Thyroid gland (tissue), 4 donors: ENCODE results near the gene SUSD2. TPM values are rescaled to one million over a fixed set of nuclear protein-coding genes. Genes with fewer than 3 reads are reported as not detected.

ENCODE experiments used
- DNase-seq, 2 donors: peaks; one replicate each; pipeline ENCODE4 v3.0.0-alpha.2; 2019
- H3K27ac ChIP-seq, 3 donors: fragments of 200-600 bp; sonication (generic); 1 replicate in 2 of 3; 2 replicates in 1 of 3; pipeline ENCODE4 v1.5.1; 2016 to 2019; ENCODE audit warnings: mild to moderate bottlenecking in 1 of 3, moderate library complexity in 1 of 3
- H3K27me3 ChIP-seq: fragments of 200-600 bp; sonication (generic); one replicate; pipeline ENCODE4 v1.5.1; 2019
- H3K36me3 ChIP-seq, 2 donors: fragments of 200-600 bp; sonication (generic); one replicate each; pipeline ENCODE4 v1.5.1; 2016 to 2019
- H3K4me1 ChIP-seq, 2 donors: fragments of 200-600 bp; sonication (generic); one replicate each; pipeline ENCODE4 v1.5.1; 2017 to 2019
- H3K4me3 ChIP-seq, 3 donors: fragments of 200-600 bp; sonication (generic); replicated peaks in 1 of 3; 1 replicate in 2 of 3; 2 replicates in 1 of 3; pipeline ENCODE4 v1.5.1; 2016; ENCODE audit warnings: mild to moderate bottlenecking in 1 of 3
- H3K9me3 ChIP-seq: fragments of 200-600 bp; sonication (generic); one replicate; pipeline ENCODE4 v1.5.1; 2017
- POLR2A ChIP-seq, 2 donors: fragments of 450-650 bp; IDR thresholded peaks; one replicate each; pipeline ENCODE4 v1.6.1; 2017; ENCODE audit warnings: antibody characterized with exemption in 2 of 2, mild to moderate bottlenecking in 2 of 2, moderate library complexity in 1 of 2
- WGBS, 2 donors: methylation state at CpG; one replicate each; pipeline ENCODE4 v1.1.5; 2017; 5-methylcytosine and 5-hydroxymethylcytosine counted together
- intact Hi-C: fragments of 100-400 bp; cut with DNase I; formaldehyde crosslinking; loops from one replicate; pipeline ENCODE4 v1.15.1; 2023
- total RNA-seq, 4 donors: library from RNA; depleted of rRNA; stranded (reverse); fragments of >200 nt; gene quantifications; one replicate each; pipeline ENCODE4 v1.2.3, GENCODE V29; 2016
- TF ChIP-seq, protein P1 (sequence below), 6 experiments: fragments of 200-600 bp in 3 of 6; fragments of 450-650 bp in 3 of 6; sonication (generic) in 3 of 6; IDR thresholded peaks; one replicate each; pipeline ENCODE4 v1.5.1; 2016 to 2019; ENCODE audit warnings: antibody characterized with exemption in 6 of 6, mild to moderate bottlenecking in 2 of 6, inconsistent platforms in 1 of 6, moderate library complexity in 1 of 6

SUSD2 gene
- total RNA-seq, 4 donors from 2014 or later, result 9.5 to 22.5 (median 15.1) TPM

DNA sequence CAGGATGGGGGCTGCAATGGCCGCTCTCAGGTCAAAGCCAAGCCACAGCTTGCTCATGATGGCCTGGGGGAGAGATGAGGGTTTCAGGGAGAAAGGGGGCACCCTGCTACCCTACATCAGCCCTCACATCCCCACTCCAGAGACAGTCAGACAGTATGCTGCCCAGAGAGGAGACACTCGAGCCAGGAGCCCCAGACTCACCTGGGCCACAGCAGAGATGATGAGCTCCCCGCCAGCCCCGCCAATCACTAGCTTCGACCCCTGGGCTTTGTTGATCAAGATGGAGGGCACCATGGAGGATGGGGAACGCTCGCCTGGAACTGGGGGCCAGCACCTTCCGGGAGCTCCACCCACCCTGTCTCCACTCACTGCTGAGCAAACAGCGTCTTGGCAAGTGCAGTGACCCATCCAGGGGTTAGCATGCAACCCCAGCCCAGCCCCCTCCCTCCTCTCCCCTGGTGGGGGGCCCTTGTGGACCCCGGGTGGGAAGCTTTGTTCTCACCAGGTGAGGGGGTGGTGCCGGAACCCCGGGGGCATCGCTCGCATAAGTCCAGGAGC lies 43.8 kb downstream of the SUSD2 start:
- WGBS, 2 donors, result 90 to 91% methylated on average over 10 to 14 of the region's 14 CpGs
- intact Hi-C loops, result no loop called here
- no peak for DNase-seq

DNA sequence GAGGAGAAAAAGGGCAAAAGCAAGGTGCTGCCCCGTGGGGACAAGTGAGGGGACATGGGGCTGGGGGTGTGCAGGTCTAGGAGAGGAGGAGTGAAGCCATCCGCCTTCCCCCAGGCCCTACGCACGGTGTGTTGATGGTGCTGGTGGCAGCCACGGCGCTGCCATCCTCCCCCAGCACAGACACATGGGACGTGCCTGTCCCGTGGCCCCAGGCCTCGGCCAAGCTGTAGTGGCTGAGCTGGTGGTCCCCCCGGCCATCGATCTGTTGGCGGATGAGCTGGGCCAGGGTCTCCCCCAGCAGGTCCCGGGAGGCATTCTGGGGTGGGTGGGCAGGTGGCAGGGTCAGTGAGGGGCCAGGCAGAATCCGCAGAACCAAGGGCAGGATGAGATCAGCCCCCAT lies 44.7 kb downstream of the SUSD2 start:
- intact Hi-C loops, result no loop called here
- Histone ChIP-seq H3K27ac (no peak overlapping the region), H3K9me3 (no peaks in the 10 kb centered on the region), H3K27me3 (no peaks in the 10 kb centered on the region), H3K4me3 (no peak overlapping the region), H3K4me1 (peaks cover 0 to 4% of the 10 kb centered on the region in 2 donors), H3K36me3 (peaks cover 19 to 22% of the 10 kb centered on the region in 2 donors)
- no peak for DNase-seq
- WGBS, 2 donors, result 90 to 95% methylated on average over 10 to 13 of the region's 14 CpGs
- no peak for TF ChIP-seq POLR2A (IDR thresholded peaks at IDR 0.05)
- TF ChIP-seq, protein P1, sequence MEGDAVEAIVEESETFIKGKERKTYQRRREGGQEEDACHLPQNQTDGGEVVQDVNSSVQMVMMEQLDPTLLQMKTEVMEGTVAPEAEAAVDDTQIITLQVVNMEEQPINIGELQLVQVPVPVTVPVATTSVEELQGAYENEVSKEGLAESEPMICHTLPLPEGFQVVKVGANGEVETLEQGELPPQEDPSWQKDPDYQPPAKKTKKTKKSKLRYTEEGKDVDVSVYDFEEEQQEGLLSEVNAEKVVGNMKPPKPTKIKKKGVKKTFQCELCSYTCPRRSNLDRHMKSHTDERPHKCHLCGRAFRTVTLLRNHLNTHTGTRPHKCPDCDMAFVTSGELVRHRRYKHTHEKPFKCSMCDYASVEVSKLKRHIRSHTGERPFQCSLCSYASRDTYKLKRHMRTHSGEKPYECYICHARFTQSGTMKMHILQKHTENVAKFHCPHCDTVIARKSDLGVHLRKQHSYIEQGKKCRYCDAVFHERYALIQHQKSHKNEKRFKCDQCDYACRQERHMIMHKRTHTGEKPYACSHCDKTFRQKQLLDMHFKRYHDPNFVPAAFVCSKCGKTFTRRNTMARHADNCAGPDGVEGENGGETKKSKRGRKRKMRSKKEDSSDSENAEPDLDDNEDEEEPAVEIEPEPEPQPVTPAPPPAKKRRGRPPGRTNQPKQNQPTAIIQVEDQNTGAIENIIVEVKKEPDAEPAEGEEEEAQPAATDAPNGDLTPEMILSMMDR (IDR thresholded peaks at IDR 0.05), result no peak

More for the DNA sequence above, 43.8 kb downstream of the SUSD2 start:
- no peak overlapping the region for H3K27ac ChIP-seq
- TF ChIP-seq POLR2A (IDR thresholded peaks at IDR 0.05), result no peak
- TF ChIP-seq, protein P1 (IDR thresholded peaks at IDR 0.05), result no peak
- H3K36me3 ChIP-seq, result peaks cover 22 to 23% of the 10 kb centered on the region in 2 donors
- H3K4me3 ChIP-seq, result no peak overlapping the region
- H3K9me3 ChIP-seq, result no peaks in the 10 kb centered on the region
- H3K4me1 ChIP-seq, result no peaks in the 10 kb centered on the region
- H3K27me3 ChIP-seq, result no peaks in the 10 kb centered on the region

DNA sequence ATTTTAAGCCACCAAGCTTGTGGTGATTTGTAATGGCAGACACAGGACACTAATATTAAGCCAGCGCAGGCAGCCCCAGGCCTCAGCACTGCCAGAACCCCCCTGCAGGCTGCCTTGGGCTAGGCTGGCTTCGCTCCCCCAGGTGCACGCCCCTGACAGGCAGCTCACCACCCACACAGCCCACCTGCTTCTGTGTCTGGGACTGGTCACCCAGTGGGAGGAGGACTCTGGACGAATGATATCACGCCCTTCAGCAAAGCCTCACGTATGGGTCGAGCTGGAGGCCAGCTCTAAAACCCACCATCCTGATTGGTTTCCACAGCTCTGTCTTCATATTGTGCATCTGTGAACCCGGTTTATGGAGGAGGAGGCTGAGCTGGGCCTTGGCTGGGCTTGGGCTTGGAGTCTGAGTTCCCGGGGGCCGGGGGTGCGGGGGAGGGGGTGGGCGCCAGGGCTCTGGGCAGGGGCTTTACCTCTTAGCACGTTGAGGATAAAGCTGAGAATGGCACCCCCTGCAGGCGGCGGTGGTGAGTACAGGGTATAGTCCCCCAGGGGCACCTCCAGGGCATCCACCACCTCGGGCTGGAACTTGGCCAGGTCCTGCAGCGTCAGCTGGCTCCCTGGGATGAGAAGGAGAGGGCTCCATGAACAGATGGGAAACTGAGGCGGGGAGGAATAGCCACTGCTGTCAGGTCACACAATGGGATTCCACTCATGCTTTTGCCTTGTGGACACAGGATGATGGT lies 49.8 kb downstream of the SUSD2 start:
- DNase-seq, result peak; percentile 30 to 36

DNA sequence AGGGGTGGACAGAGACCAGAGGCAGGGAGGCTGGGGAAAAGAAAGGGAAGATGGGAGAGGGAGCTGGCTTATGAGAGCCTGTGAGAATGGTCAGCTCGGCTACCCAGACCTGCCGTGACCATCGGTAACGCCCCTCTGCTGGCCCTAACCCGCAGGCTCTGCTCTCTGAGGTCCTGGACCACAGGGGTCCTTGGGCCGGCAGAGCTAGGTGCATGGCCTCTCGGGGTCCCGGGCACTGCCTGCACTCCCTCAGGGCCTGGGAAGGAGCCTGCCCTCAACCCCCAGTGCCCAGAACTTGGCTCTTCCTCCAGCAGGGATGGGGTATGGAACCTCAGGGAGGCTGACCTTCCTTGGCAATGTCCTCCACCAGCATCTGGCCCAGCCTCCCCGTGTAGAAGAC lies 50.4 kb downstream of the SUSD2 start:
- DNase-seq, result no peak
- no peaks in the 10 kb centered on the region for H3K9me3 ChIP-seq
- no peak for TF ChIP-seq POLR2A (IDR thresholded peaks at IDR 0.05)
- TF ChIP-seq, protein P1 (IDR thresholded peaks at IDR 0.05), result no peak
- H3K4me3 ChIP-seq, result no peak overlapping the region
- 89 to 95% methylated on average over 4 to 6 of the region's 9 CpGs for WGBS, 2 donors
- H3K4me1 ChIP-seq, result peaks cover 10 to 28% of the 10 kb centered on the region in 2 donors
- intact Hi-C loops, result no loop called here
- H3K27me3 ChIP-seq, result no peaks in the 10 kb centered on the region
- no peak overlapping the region for H3K27ac ChIP-seq
- no peaks in the 10 kb centered on the region for H3K36me3 ChIP-seq

More for the DNA sequence above, 49.8 kb downstream of the SUSD2 start:
- Histone ChIP-seq H3K4me1 (peaks cover 10 to 28% of the 10 kb centered on the region in 2 donors), H3K4me3 (no peak overlapping the region), H3K36me3 (peaks cover 5 to 6% of the 10 kb centered on the region in 2 donors), H3K27ac (no peak overlapping the region), H3K27me3 (no peaks in the 10 kb centered on the region), H3K9me3 (no peaks in the 10 kb centered on the region)
- TF ChIP-seq POLR2A (IDR thresholded peaks at IDR 0.05), result no peak
- TF ChIP-seq, protein P1 (IDR thresholded peaks at IDR 0.05), result peak in 1 of 6 experiments; percentile 23
- intact Hi-C loops, result no loop called here
- 60 to 75% methylated on average over 10 to 18 of the region's 18 CpGs for WGBS, 2 donors

DNA sequence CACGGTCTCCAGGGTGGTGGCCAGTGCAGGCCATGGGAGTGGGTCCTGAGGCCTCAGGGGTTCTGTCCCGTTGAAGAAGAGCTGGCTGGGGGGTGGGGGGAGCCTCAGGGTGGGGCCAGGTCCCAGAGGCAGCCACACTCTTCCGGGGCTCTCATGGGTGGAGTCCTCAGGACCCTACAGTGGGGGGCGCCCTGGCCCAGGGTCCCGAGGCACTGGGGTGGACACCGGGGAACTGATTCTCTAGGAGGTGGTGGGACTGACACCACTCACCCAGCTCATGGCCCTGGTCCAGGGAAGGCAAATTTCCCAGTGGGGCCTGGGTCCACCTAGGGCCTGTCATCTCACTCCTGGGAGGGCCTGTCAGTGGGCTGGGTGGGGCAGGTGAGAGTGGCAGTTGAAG lies 50.8 kb downstream of the SUSD2 start:
- intact Hi-C loops, result no loop called here
- Histone ChIP-seq H3K4me3 (no peak overlapping the region), H3K4me1 (peaks cover 10 to 28% of the 10 kb centered on the region in 2 donors), H3K9me3 (no peaks in the 10 kb centered on the region), H3K27ac (no peak overlapping the region), H3K27me3 (no peaks in the 10 kb centered on the region), H3K36me3 (no peaks in the 10 kb centered on the region)
- no peak for DNase-seq
- TF ChIP-seq, protein P1 (IDR thresholded peaks at IDR 0.05), result no peak
- no peak for TF ChIP-seq POLR2A (IDR thresholded peaks at IDR 0.05)
- 100% methylated on average over 3 of the region's 6 CpGs; no CpG with 5 or more reads in 1 of the 2 donors for WGBS, 2 donors
